Dermis microvascular lymphatic vessel endothelial cell (primary cell): ENCODE results near the gene G3BP2. TPM values are rescaled to one million over a fixed set of nuclear protein-coding genes. Genes with fewer than 3 reads are reported as not detected.

Source experiments
- DNase-seq, 2 donors: peaks; one replicate each; pipeline versions ENCODE4 v3.0.0 to v3.0.0-alpha.2; 2010; ENCODE audit warnings: low read depth in 2 of 2
- total RNA-seq: library from RNA; depleted of rRNA; stranded (reverse); fragments of >200 nt; gene quantifications from 2 replicates; pipeline ENCODE4 v1.2.1, GENCODE V29; 2014

G3BP2 gene
- total RNA-seq, 1 donor from 2014 or later = 173 TPM

- no peak for DNase-seq
These were observed 29.6 kb downstream of the G3BP2 start for GRCh38 chr4:75643651-75644050.

- DNase-seq = no peak
These were observed 34.0 kb downstream of the G3BP2 start for GRCh38 chr4:75639124-75639695.

- DNase-seq = no peak
These were observed 35.4 kb downstream of the G3BP2 start for GRCh38 chr4:75637827-75638226.

DNA sequence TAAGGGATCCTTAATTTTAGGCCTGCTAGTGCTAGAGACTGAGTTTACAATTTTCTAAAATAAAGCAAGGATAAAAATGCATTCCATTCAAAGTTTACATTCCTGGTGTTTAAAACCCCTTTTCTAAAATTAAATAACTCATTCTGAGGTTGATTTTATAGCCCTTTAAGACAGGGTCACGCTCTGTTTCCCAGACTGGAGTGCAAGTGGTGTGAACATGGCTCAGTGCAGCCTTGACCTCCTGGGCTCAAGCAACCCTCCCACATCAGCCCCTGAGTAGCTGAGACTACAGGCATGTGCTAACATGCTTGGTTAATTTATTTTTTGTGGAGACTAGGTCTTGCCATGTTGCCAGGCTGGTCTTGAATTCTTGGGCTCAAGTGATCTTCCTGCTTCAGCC lies 36.0 kb downstream of the G3BP2 start:
- DNase-seq = no peak

DNA sequence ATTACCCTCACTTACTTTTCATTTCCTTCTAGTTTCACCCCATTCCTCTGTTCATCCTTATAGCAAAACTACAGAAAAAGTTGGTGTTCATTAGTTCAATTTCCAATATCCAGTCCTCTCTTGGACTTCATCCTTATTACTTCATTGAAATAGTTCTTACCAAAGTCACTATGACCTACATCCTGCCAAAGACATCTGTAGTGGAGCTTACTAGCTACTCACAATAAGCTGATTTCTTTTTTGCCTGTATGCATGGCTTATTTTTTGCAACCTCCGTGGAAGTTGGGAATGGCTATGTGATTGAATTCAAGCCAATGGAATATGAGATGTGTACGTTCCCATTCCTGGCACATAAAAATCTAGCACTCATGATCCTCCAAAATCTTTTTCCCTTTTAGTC lies 38.3 kb downstream of the G3BP2 start:
- no peak for DNase-seq

DNA sequence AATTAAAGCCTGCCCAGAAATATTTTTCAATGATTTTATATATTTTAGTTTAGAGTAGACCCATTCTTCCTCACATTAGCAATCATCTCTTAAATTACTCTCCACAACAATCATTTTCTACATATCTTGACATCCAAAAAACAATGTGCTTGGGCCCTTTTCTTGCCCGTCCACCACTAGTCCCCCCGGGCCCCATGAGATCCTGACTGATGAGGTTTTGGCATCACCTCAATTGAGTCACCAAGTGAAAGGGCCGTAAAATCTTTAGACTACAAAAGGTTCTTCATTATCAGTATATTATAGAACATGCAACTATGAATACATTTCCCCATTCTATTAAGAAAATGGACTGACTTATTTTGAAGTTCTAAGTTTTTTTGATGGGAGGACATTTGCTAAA lies 38.9 kb downstream of the G3BP2 start:
- DNase-seq = no peak

DNA sequence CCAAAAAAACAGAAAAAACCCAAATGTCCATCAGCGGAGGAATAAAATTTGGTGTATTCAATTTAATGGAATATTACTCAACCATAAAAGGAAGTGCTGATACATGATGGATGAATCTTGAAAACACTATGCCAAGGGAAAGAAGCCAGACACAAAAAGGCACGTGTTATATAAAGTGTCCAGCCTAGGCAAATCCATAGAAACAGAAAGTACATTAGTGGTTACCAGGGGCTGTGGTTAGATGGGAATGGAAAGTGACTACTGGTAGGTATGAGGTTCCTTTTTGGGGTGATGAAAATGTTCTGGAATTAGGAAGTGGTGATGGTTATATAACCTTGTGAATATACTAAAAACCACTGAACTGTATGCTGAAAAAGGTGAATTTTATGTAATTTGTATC lies 39.4 kb downstream of the G3BP2 start:
- DNase-seq = no peak

DNA sequence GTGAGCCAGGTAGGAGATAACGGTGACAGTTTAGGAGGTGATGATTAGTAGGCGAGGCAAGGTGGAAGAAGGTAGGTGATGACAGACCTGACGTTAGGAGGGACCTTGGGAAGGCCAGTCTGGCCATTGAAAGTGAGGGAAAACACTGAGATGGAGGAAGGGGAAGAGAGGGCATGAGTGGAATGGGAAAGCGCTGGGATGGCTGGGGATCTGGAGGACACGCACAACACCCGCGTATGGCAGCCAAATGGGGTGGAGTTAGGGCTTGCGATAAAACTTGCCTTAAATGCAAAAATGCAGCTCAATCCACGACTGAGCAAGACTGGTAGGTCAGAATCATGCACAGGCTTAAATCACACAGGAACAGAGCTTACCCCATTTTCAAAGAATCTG lies 42.3 kb downstream of the G3BP2 start:
- DNase-seq = no peak

DNA sequence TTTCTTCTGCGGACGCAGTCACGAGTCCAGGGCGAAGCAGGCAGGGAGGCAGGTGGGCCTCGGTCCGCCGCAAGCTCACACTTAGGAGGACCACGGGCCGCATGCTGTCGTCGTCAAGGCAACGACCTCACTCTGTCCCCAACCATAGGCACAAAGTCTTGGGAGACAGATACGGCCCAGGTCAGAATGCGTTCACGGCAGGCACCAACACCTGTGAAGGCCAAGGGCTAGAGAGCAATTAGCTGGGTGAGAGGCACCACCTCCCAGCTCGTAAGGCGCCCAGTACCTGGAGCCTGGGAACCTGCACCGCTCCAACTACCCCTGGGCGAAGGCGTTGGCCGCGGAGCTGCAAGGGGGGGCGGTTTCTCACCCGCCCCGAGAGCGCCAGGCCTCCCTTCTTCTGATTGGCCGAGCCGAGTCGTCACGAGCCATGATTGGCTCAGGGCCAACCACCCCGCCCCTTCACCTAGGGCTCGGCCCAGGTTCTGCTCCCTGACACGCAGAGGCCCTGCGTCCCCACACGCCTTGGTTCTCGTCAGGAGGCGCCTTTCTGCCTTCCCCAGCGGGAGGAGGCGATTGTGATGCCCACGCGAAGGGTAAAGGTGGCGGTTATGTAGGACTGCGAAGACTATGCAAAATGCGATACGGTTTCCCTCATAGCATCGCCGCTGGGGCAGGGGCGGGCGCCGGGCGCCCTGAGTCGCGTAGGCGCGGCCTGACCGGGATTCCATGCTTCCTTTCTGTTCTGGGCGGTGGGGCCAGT lies 42.9 kb downstream of the G3BP2 start, which contains the start of gene CDKL2:
Gene CDKL2, minus strand, starts transcription at position 355 of the 763 bp plus-strand sequence. CDS start 4,540 bp downstream, outside the sequence.
- DNase-seq = peak; percentile 23 to 72

GRCh38 chr4:75629239-75629638 lies 44.0 kb downstream of the G3BP2 start:
- DNase-seq = no peak

DNA sequence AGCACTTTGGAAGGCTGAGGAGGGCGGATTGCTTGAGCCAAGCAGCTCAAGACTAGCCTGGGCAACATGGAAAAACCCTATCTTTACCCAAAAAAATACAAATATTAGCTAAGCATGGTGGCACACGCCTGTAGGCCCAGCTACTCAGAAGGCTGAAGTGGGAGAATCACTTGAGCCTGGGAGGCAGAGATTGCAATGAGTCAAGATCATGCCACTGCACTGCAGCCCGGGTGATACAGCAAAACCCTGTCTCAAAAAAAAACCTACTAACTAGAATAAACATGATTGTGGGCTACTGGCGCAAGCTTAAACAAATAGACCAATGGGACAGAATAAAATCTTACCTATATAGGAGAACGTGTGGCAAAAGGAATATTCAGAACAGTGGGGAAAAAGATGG lies 50.2 kb downstream of the G3BP2 start:
- DNase-seq = no peak

GRCh38 chr4:75621715-75622114 lies 51.5 kb downstream of the G3BP2 start:
- no peak for DNase-seq

GRCh38 chr4:75612306-75612705 lies 60.9 kb downstream of the G3BP2 start:
- DNase-seq = no peak

DNA sequence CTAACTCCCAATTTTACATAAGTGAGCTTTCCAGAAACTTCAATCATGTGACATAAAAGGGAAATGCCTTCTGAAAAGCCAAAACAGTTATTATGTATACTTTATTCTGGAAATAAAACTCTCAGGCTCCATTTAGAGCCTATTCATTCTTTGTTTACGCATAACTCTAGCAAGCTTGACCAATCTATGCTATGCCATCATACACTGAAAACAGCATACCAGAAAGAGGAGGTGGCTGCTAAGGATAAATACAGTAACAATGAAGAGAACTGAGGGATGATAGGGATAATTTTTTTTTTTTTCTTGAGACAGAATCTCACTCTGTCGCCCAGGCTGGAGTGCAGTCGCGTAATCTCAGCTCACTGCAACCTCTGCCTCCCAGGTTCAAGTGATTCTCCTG lies 67.3 kb downstream of the G3BP2 start:
- no peak for DNase-seq

DNA sequence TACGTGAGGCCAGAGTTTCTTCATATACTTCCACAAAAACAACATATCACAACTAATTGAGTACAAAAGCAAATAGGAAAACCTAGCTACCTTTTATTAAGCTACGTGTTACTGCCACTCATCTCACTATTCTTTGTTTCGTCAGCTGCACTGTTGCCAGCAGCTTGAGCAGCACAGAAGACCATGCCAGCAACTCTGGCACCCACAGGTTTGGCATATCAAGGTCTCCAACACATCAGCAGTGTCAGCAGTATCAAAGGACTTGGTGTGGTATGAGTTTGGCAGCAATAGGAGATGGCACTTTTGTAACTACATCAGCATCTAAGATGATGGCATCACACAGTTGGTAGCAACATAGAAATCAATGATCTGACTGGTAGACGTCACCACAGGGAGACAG lies 73.6 kb downstream of the G3BP2 start:
- DNase-seq = no peak

- DNase-seq = no peak
These were observed 74.8 kb downstream of the G3BP2 start for GRCh38 chr4:75598390-75598789.

DNA sequence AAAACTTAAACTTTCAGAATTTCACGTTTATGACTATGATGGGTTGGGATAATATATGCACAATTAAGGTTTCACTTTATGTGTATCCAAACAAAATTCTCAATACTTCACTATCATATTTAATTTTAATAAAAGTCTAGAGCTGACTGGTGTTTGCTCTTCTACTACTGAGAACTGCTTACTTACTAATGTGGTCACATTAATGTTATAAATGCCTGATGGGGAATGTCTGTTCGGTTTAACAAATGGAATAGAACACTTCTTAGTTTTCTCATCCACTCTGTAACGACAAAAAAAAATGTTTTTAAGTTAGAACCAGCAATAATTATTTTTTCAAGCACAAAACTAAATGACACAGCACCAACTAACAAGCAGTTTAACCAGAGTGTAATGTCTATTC lies 77.2 kb downstream of the G3BP2 start:
- no peak for DNase-seq

DNA sequence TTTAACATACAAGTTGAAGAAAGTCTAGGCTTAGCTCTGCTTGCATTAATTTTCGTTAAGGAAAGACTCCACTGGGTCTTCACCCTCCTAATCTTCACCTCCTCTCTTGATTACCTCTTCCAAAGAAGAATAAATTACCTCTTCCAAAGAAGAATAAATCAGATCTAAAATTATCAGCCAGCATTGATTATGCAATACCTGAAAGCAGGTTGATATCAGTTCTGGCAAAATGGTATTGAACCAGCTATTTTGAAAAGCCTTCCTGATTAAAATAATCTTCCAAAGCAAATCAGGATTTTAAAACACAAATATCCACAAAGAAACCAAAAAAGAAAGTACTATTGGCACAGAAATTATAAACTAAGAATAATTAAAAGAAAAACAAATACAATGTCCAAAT lies 79.8 kb downstream of the G3BP2 start:
- no peak for DNase-seq

Other genes starting within 250 kb of the G3BP2 start
- gene RCHY1, start 159.0 kb downstream of the G3BP2 start, total RNA-seq = 37.4 and 38.3 TPM in 2 replicates
- gene THAP6, start 158.9 kb downstream of the G3BP2 start, total RNA-seq = 4.0 and 4.7 TPM in 2 replicates
- not detected in 2 replicates for gene ODAPH, start 117.3 kb downstream of the G3BP2 start, total RNA-seq
- 0.13 TPM in 2 replicates for gene CDKL2, start 42.9 kb downstream of the G3BP2 start, total RNA-seq
- 66.4 and 68.9 TPM in 2 replicates for gene USO1, start 51.2 kb upstream of the G3BP2 start, total RNA-seq
- under 0.01 TPM in 1 of 2 replicates, not detected in the other for gene PPEF2, start 229.0 kb upstream of the G3BP2 start, total RNA-seq